Right hindlimb (tissue), 1 donor: ENCODE data around the gene ZNF879.

Experiments used
- DNase-seq: peaks from one replicate; pipeline ENCODE4 v3.0.0-alpha.2; 2018

ZNF879 gene

DNA sequence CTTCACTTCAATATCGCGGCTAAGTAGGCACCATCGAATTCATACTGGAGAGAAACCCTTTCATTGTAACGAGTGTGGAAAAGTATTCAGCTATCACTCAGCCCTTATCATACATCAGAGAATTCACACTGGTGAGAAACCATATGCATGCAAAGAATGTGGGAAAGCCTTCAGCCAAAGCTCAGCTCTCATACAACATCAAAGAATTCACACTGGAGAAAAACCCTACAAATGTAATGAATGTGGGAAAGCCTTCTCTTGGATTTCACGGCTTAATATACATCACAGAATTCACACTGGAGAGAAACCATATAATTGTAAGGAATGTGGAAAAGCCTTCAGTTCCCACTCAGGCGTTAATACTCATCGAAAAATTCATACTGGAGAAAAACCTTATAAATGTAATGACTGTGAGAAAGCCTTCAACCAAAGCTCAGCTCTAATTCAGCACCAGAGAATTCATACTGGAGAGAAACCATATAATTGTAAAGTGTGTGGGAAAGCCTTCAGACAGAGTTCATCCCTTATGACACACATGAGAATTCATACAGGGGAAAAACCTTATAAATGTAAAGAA is 9.5 kb downstream of the ZNF879 start:
- DNase-seq, result no peak

DNA sequence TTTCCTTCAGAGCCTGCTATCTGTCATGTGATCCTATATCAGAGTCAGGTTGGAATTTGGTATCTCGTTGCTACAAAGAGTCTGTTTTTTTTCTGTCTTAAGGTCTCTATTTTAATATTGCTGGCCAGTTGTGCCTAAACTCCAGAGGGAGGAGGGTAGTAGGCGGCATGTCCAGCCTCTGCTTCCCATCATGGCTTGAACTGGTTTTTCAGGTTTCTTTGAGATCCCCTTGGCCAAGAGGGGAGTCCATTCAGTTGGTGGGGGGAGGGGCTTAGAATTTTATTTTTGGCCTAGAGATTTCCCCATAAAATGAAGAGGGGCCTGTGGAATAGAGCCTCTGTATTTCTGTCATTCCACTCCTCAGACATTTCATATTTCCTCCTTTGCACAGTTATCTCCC is 21.2 kb downstream of the ZNF879 start:
- no peak for DNase-seq

DNA sequence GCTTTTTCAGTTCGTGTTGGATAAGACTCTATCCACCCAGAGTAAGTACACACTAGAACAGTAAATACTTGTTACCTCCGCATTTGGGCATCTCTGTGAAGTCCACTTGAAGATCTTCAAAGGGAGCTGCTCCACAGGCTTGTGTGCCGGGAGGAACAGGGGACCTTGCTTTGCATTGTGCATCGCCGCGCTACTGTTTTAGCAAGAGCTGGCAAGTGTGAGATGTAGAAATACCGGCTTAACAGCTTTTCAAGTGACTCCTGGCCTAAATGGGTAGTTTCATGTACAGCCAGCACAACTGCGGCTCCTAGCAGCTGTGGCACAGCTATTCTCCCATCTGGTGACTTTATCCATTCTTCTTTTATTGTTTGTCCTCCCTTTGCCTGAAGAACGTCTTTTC is 28.2 kb downstream of the ZNF879 start:
- no peak for DNase-seq

DNA sequence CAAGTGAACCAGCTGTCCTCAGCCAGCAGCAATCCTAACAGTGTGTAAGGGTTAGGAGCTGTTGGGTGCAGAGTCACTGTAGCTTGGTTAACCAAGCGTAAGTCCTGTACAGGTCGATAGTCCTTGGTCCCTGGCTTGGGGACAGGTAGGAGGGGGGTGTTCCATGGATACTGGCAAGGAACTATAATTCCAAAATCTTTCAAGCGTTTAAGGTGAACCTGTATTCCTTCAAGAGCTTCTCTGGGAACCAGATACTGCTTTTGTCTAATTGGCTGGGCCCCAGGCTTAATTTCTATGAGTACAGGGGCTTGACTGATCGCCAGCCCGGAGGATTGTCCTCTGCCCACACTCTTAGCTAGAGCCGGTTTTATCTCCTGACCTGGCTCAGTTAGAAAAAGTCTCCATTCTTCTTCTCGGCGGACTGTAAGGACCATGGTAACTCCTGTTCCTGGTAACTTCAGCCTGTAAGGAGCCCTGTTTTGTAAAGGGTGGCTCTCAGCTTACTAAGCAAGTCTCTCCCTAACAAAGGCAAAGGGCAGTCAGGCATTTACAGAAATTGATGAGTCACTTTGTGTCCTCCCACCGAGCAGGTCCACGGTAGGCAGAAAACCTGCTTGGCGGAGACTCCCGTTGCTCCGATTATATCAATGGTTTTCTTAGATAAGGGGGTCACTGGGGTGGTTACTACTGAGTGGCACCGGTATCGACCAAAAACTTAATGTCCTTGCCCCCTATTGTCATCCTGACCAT is 30.6 kb downstream of the ZNF879 start:
- DNase-seq, result no peak

DNA sequence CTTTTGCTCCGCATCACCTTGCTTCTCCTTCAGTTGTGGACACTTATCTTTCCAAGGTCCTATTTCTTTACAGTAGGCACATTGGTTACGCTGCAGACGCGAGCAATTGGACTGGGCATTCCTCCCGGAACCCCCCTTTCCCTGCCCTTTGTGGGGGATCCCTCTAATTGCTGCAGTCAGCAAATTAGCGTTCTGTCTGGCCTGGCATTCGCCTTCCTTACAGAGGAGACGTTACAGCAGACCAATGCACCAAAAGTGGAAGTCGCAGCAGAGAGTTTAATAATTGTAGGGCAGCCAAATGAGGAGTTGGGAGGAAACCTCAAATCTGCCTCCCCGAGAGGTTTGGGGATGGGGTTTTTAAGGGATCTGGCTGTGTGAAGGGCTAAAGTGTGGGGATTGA is 31.3 kb downstream of the ZNF879 start:
- no peak for DNase-seq

- no peak for DNase-seq
These were observed 31.8 kb downstream of the ZNF879 start for GRCh38 chr5:179055436-179055835.

- DNase-seq, result no peak
These were observed 32.2 kb downstream of the ZNF879 start for GRCh38 chr5:179055841-179056240.

GRCh38 chr5:179060116-179061008 is 36.8 kb downstream of the ZNF879 start, which contains the start of gene ZNF354C:
Gene ZNF354C, plus strand, starts transcription at chr5:179060373. Its CDS starts 1,696 bp downstream, at chr5:179062069.
- DNase-seq, result peak; percentile 96

DNA sequence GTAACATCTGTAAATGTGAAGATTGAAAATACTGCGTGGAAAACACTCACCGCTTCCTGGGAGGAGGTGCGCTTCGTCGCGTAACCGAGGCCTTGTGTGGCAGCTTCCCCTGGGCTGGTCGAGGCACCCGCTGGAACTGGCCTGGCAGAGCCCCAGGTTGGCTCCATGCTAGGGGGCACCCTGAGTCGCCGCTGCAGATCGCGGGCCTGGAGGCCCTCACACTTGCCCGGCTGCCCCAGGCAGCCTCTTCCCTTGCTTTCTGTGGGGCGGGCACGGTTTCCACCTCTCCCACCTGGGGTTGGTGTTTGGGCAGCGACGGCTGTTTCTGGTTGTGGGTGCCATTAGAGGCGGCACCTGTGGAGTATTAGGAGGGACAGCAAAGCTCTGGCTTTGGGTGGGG is 37.4 kb downstream of the ZNF879 start:
- no peak for DNase-seq

DNA sequence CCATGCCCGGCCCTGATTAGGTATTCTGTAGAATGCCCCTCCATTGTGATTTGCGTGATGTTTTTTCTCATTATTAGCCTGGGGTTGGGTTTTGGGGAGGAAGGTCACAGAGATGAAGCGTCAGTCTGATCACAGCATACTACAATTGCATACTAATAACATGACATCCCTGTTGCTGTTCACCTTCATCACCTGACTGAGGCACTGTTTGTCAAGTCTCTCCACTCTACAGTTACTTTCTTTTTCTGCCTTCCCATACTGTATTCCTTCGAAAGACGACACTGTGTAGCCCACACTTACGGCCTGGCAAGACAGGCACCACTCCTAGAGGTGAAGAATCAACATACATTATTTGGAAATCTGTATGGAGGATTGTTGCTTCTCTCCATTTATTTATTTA is 42.1 kb downstream of the ZNF879 start:
- DNase-seq, result no peak

GRCh38 chr5:179079165-179079987 is 55.8 kb downstream of the ZNF879 start:
- DNase-seq, result no peak

GRCh38 chr5:179080724-179081123 is 57.1 kb downstream of the ZNF879 start:
- no peak for DNase-seq
